ENCODE data around the gene NOL9. TPM values are rescaled to one million over a fixed set of nuclear protein-coding genes. Genes with fewer than 3 reads are reported as not detected.
A peak's percentile ranks its signal among the peaks of the same experiment; 100 is the strongest.

Gene NOL9
- total and polyA plus RNA-seq, 9 of the 15 experiments (the other 6 are each of a cell fraction or from before 2014, with no cell fraction given), result 5.6 to 76.5 (median 47.3) TPM

DNA sequence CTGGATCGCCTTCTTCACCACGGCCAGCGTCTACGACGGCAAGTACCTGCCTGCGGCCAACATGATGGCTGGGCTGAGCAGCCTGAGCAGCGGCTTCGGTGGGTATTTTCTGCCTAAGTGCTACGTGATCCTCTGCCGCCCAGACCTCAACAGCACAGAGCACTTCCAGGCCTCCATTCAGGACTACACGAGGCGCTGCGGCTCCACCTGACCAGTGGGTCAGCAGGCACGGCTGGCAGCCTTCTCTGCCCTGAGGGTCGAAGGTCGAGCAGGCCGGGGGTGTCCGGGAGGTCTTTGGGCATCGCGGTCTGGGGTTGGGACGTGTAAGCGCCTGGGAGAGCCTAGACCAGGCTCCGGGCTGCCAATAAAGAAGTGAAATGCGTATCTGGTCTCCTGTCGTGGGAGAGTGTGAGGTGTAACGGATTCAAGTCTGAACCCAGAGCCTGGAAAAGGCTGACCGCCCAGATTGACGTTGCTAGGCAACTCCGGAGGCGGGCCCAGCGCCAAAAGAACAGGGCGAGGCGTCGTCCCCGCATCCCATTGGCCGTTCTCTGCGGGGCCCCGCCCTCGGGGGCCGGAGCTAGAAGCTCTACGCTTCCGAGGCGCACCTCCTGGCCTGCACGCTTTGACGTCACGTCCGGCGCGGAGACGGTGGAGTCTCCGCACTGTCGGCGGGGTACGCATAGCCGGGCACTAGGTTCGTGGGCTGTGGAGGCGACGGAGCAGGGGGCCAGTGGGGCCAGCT is 25.2 kb upstream of the NOL9 start, which contains the start of gene ZBTB48 (continued):
- TF ChIP-seq, protein P1, sequence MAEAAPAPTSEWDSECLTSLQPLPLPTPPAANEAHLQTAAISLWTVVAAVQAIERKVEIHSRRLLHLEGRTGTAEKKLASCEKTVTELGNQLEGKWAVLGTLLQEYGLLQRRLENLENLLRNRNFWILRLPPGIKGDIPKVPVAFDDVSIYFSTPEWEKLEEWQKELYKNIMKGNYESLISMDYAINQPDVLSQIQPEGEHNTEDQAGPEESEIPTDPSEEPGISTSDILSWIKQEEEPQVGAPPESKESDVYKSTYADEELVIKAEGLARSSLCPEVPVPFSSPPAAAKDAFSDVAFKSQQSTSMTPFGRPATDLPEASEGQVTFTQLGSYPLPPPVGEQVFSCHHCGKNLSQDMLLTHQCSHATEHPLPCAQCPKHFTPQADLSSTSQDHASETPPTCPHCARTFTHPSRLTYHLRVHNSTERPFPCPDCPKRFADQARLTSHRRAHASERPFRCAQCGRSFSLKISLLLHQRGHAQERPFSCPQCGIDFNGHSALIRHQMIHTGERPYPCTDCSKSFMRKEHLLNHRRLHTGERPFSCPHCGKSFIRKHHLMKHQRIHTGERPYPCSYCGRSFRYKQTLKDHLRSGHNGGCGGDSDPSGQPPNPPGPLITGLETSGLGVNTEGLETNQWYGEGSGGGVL (CRISPR knock-in tag; IDR thresholded peaks at IDR 0.05), result no peak
- TF ChIP-seq ZSCAN29 (IDR thresholded peaks at IDR 0.05) (no peak), STAT5B (CRISPR knock-in tag; IDR thresholded peaks at IDR 0.05) (no peak), ZBTB5 (IDR thresholded peaks at IDR 0.05) (no peak), NCOA1 (IDR thresholded peaks at IDR 0.05; ENCODE audit: low read depth) (no peak), ZKSCAN8 (CRISPR knock-in tag; IDR thresholded peaks at IDR 0.05) (no peak), DMBX1 (CRISPR knock-in tag; IDR thresholded peaks at IDR 0.05; ENCODE audit: borderline replicate concordance) (no peak), NCOA6 (IDR thresholded peaks at IDR 0.05) (no peak), FOXP4 (CRISPR knock-in tag; IDR thresholded peaks at IDR 0.05; ENCODE audit: borderline replicate concordance) (no peak), MAFK (IDR thresholded peaks at IDR 0.05; ENCODE audit: low read length) (no peak), NONO (IDR thresholded peaks at IDR 0.05; ENCODE audit: low read depth in 2 of 2, low read length in 1 of 2) (no peak), FOXA1 (IDR thresholded peaks at IDR 0.05; ENCODE audit: borderline replicate concordance) (no peak), CXXC5 (CRISPR knock-in tag; IDR thresholded peaks at IDR 0.05) (peak; percentile 90), NFYB (IDR thresholded peaks at IDR 0.05; ENCODE audit: extremely low read depth, insufficient read length) (peak; percentile 41), NFIC (IDR thresholded peaks at IDR 0.05) (peak; percentile 38; the same call in 1 of the 2 replicates), MAFF (IDR thresholded peaks at IDR 0.05; ENCODE audit: low read length) (no peak), PHF8 (IDR thresholded peaks at IDR 0.05; ENCODE audit: borderline replicate concordance, low read length) (peak; percentile 92), SIN3B (IDR thresholded peaks at IDR 0.05; ENCODE audit: low read depth) (peak; percentile 67; the same call in 1 of the 2 replicates), PHF20 (IDR thresholded peaks at IDR 0.05; ENCODE audit: partially characterized antibody) (peak; percentile 64)
- TF ChIP-seq, protein P2, sequence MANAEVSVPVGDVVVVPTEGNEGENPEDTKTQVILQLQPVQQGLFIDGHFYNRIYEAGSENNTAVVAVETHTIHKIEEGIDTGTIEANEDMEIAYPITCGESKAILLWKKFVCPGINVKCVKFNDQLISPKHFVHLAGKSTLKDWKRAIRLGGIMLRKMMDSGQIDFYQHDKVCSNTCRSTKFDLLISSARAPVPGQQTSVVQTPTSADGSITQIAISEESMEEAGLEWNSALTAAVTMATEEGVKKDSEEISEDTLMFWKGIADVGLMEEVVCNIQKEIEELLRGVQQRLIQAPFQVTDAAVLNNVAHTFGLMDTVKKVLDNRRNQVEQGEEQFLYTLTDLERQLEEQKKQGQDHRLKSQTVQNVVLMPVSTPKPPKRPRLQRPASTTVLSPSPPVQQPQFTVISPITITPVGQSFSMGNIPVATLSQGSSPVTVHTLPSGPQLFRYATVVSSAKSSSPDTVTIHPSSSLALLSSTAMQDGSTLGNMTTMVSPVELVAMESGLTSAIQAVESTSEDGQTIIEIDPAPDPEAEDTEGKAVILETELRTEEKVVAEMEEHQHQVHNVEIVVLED (CRISPR knock-in tag; IDR thresholded peaks at IDR 0.05), result peak; percentile 83
- TF ChIP-seq, protein P3, sequence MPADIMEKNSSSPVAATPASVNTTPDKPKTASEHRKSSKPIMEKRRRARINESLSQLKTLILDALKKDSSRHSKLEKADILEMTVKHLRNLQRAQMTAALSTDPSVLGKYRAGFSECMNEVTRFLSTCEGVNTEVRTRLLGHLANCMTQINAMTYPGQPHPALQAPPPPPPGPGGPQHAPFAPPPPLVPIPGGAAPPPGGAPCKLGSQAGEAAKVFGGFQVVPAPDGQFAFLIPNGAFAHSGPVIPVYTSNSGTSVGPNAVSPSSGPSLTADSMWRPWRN (IDR thresholded peaks at IDR 0.05; ENCODE audit: low read depth), result no peak
